IPS-18a (cell line): Measurements from ENCODE around the gene NARF.
"Not testable (repeated sequence)": the region's sequence is repeated elsewhere in the genome, so short reads cannot be mapped to it uniquely, and the experiment has no call there.

Source experiments
- H3K27ac ChIP-seq: one replicate; pipeline ENCODE4 v1.5.1; 2013; ENCODE audit warnings: low read length
- H3K27me3 ChIP-seq: one replicate; pipeline ENCODE4 v1.6.1; 2013; ENCODE audit warnings: mild to moderate bottlenecking, low read length; ENCODE audit not compliant: control insufficient read depth, insufficient read depth
- H3K36me3 ChIP-seq: one replicate; pipeline ENCODE4 v1.6.1; 2013; ENCODE audit warnings: low read depth, low read length; ENCODE audit not compliant: control insufficient read depth
- H3K4me1 ChIP-seq: one replicate; pipeline ENCODE4 v1.6.1; 2013; ENCODE audit warnings: low read depth, low read length; ENCODE audit not compliant: control insufficient read depth
- H3K4me3 ChIP-seq: one replicate; pipeline ENCODE4 v1.5.1; 2013; ENCODE audit warnings: low read length
- H3K9ac ChIP-seq: one replicate; pipeline ENCODE4 v1.6.1; 2013; ENCODE audit warnings: mild to moderate bottlenecking, low read length, moderate library complexity
- H3K9me3 ChIP-seq: one replicate; pipeline ENCODE4 v1.6.1; 2013; ENCODE audit warnings: low read depth, low read length; ENCODE audit not compliant: control insufficient read depth

The NARF gene

DNA sequence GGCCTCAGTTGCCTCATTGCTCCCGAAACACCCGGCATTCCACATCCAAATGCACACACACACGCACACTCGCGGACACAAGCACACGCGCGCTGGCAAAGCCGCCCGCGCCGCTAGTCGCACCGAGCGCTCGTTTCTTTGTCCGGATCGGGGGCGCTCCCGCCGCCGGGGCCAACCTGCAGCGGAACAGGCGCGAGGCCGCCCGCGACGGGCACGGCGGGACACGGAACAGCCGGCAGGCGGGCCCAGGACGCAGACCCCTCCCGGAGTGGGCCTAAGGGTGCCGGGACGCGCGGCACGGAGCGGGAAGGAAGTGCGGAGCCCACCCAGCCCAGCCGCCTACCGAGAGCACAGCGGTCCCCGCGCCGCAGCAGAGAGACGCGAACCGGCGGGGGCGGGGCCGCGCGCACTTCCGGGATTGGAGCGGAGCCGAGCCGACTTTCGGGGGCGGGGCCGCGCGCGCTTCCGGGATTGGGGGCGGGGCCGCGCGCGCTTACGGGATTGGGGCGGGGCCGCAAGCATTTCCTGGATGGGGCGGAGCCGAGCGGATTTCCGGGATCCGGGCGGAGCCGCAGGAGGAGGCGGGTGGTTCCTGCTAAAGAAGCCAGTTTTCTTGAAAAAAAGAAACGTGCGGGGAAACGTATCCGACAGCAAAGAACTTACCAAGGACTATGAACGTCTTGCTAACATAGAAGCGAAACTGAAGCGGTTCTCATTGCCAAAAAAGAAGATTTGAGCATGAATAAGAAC, 8.0 kb upstream of the NARF start, which contains the start of gene CYBC1:
TSS of gene CYBC1 (minus strand) at position 396 of the 750 bp plus-strand sequence. CDS start 1,498 bp downstream, outside the sequence.
- Histone ChIP-seq H3K27ac (no peak within 1 kb of the TSS), H3K9ac (peak within 1 kb of the TSS; percentile 73), H3K27me3 (no peaks in the 10 kb centered on the region), H3K4me1 (no peaks in the 10 kb centered on the region), H3K36me3 (peaks cover 3% of the 10 kb centered on the region), H3K4me3 (peak within 1 kb of the TSS; percentile 73), H3K9me3 (no peaks in the 10 kb centered on the region)

DNA sequence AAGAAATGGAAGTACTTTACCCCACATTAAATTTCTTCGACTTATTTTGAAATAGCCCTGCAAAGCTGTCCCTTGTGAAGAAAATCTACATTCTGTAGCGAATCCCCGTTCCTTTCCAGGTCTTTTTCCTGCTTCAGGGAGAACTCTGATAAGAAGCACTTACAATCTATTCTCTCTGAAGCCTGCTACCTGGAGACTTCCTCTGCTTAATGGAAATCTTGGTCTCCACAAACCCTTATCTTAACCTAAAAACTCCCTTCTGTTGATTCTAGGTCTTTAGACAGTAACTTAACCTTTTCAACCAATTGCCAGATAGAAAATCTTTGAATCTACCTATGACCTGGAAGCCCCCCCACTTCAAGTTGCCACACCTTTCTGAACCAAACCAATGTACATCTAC, 6.4 kb upstream of the NARF start:
- Histone ChIP-seq H3K4me3 (no peak overlapping the region), H3K27me3 (no peaks in the 10 kb centered on the region), H3K4me1 (no peaks in the 10 kb centered on the region), H3K27ac (no peak overlapping the region), H3K36me3 (no peaks in the 10 kb centered on the region), H3K9me3 (no peaks in the 10 kb centered on the region), H3K9ac (no peak overlapping the region)

DNA sequence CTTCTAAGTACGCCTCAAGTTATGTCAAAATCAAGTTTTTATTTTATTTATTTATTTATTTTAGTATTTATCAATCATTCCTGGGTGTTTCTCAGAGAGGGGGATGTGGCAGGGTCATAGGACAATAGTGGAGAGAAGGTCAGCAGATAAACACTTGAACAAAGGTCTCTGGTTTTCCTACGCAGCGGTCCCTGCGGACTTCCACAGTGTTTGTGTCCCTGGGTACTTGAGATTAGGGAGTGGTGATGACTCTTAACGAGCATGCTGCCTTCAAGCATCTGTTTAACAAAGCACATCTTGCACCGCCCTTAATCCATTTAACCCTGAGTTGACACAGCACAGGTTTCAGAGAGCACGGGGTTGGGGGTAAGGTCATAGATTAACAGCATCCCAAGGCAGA, 5.4 kb upstream of the NARF start:
- H3K4me3 ChIP-seq, H3K36me3 ChIP-seq, H3K9ac ChIP-seq, H3K27ac ChIP-seq, H3K9me3 ChIP-seq, H3K27me3 ChIP-seq, H3K4me1 ChIP-seq: not testable (repeated sequence)

DNA sequence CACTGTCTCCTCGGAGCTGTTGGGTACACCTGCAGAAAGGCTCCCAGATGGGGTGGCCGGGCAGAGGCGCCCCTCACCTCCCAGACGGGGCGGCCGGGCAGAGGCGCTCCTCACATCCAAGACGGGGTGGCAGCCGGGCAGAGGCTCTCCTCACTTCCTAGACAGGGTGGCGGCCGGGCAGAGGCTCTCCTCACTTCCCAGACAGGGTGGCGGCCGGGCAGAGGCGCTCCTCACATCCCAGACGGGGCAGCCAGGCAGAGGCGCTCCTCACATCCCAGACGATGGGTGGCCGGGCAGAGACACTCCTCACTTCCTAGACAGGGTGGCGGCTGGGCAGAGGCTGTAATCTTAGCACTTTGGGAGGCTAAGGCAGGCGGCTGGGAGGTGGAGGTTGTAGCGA, 4.8 kb upstream of the NARF start:
- not testable (repeated sequence) for H3K36me3 ChIP-seq, H3K4me1 ChIP-seq, H3K27ac ChIP-seq, H3K9ac ChIP-seq, H3K9me3 ChIP-seq, H3K27me3 ChIP-seq, H3K4me3 ChIP-seq

DNA sequence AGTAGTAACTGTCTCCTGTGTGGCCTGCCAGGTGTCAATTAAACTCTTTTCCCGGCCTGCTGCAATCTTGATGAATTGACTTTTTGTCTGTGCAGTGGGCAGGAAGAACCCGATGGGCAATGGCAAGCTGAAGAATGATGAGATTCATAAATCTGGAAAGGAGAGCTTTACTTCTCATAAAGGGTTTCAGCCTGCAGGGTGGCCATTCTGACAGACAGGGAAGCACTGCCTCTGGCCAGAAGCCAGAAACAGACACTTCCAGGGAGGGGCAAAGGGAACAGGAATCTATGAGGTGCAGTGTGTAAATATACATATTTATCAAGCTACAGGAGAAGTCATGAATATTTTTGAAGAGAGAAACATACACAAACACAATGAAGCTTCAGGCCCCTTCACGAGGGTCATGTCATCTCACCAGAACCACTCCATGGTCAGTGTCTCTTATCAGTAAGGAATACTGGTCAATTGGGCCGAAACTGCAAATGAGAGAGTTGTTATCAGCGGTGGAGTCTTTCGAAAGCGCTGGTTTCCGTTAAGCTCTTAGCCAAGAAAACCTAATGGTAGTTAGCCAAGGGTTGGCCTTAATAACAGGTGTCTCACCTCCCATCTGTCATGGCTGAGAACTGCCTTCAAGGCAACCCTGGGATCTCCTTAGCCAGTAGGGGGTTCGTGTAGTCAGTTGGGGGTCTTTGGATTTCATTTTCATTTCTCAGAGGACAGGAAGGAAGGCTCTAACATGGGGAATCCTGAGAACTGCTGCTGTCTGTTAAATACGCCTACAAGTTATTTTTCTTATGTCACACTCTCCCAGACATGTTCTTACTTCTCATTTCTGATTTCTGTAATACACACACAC, 1.2 kb upstream of the NARF start:
- Histone ChIP-seq H3K4me1 (no peaks in the 10 kb centered on the region), H3K9me3 (no peaks in the 10 kb centered on the region), H3K27ac (no peak overlapping the region), H3K4me3 (peak overlapping the region; percentile 83), H3K36me3 (peaks cover 12% of the 10 kb centered on the region), H3K27me3 (no peaks in the 10 kb centered on the region), H3K9ac (no peak overlapping the region)

DNA sequence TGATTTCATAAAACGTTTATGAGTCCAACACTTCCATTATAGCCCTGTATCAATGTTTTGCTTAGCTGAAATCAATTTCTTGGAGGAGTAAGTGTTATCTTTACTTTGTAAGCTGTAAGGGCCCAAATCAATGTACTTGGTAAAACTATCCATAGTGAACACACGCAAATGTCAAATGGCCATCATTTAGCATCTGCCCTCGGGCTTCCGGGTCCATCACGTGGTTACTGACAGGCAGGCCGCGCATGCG, 687 bp upstream of the NARF start:
- Histone ChIP-seq H3K9ac (peak overlapping the region; percentile 82), H3K4me3 (peak overlapping the region; percentile 83), H3K36me3 (peaks cover 17% of the 10 kb centered on the region), H3K9me3 (no peaks in the 10 kb centered on the region), H3K27me3 (no peaks in the 10 kb centered on the region), H3K4me1 (no peaks in the 10 kb centered on the region), H3K27ac (no peak overlapping the region)

DNA sequence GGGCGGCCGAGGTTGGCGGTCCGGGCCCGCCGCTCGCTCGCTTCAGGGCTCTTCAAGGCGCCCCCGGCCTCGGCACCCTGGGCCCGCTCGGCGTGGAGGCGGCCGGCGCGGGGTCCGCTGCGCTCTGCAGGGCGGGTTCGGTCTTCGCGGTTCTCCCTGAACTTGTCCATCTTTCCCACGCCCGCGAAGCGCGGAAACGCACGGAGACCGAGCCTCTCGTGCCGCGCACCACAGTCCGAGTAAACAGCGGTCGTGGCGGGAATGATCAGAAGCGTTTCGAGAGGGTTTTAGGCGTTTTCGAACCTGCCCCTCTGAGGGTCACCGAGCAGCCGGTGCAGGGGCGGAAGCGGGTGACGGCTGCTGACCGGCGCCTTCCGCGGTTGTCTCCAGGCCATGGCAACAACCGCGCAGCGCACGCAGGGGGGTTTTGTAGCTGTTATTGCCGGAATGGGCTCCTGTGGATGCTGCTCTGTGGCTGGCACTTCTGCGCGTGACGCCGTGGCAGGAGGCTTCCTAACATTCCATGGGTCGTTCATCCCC, 414 bp downstream of the NARF start:
- Histone ChIP-seq H3K36me3 (peaks cover 24% of the 10 kb centered on the region), H3K9ac (peak overlapping the region; percentile 67), H3K9me3 (no peaks in the 10 kb centered on the region), H3K4me3 (peak overlapping the region; percentile 83), H3K4me1 (no peaks in the 10 kb centered on the region), H3K27ac (no peak overlapping the region), H3K27me3 (no peaks in the 10 kb centered on the region)

DNA sequence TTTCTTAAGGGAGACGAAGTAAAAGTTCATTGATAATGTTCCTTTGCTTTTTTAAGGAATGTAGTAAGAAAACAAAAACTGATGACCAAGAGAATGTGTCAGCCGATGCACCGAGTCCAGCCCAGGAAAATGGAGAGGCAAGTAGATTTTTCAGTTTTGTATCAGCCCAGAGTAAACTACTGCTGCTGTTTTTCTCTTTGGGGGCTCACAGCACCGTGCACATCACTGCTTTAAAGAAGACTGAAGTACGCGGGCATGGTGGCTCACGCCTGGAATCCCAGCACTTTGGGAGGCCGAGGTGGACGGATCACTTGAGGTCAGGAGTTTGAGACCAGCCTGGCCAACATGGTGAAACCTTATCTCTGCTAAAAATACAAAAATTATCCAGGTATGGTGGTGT, 1.4 kb downstream of the NARF start:
- not testable (repeated sequence) for H3K9ac ChIP-seq, H3K4me3 ChIP-seq, H3K9me3 ChIP-seq, H3K4me1 ChIP-seq, H3K27me3 ChIP-seq, H3K27ac ChIP-seq
- peaks cover 34% of the 10 kb centered on the region for H3K36me3 ChIP-seq

DNA sequence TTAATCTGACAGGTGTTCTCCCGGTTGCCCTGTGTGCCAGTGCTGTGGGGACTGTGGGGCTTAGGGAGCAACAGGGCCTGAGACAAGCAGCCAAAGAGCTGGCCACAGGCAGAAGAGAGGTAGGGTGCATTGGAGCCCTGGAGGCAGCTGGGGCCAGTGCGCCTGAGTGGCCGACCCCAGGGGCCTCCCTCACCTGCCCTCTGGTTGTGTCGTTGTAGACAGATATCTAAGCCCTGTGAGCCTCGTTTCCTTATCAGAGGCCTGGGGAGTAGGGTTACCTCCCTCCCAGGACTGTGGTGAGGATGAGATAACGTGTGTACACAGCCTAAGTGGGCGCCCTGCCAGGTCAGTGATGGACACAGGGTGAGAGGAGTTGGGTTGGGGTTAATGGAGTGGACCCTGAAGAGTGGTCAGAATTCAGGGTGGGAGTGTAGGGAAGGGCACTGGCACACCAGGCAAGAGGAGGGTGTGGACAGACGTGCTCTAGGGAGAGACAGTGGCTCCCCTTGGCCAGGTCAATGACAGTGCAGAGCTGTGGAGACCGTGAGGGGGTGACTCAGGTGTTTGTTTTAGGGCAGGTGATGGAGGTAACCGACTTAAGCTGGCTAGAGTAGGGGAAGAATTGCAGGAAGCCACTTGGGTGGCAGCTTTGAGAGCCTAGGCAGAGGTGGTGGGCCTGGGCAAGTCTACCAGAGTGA, 3.4 kb downstream of the NARF start:
- Histone ChIP-seq H3K36me3 (peaks cover 48% of the 10 kb centered on the region), H3K27ac (no peak overlapping the region), H3K9ac (no peak overlapping the region), H3K4me3 (no peak overlapping the region), H3K4me1 (no peaks in the 10 kb centered on the region), H3K9me3 (no peaks in the 10 kb centered on the region), H3K27me3 (no peaks in the 10 kb centered on the region)

DNA sequence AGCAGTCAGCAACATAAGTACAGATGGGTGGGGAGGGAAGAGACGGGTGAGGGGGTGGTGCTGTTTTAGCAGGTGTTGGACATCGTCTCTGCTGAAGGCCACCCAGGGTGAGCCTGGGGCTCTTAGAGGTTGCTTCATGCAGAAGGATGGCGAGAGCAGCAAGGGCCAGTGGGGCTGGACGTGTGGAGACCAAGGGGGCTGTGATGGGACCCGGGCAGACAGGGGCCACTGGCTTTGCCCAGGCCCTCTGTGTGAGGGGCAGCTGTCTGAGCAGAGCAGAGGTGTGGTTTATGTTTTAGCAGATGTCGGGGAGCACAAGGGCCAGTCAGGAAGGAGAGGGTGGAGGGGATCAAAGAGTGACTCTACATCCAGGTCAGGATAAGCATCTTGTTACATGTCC, 4.8 kb downstream of the NARF start:
- H3K4me3 ChIP-seq: no peak overlapping the region
- no peaks in the 10 kb centered on the region for H3K9me3 ChIP-seq
- H3K4me1 ChIP-seq: no peaks in the 10 kb centered on the region
- peaks cover 51% of the 10 kb centered on the region for H3K36me3 ChIP-seq
- no peaks in the 10 kb centered on the region for H3K27me3 ChIP-seq
- H3K9ac ChIP-seq: no peak overlapping the region
- H3K27ac ChIP-seq: no peak overlapping the region

DNA sequence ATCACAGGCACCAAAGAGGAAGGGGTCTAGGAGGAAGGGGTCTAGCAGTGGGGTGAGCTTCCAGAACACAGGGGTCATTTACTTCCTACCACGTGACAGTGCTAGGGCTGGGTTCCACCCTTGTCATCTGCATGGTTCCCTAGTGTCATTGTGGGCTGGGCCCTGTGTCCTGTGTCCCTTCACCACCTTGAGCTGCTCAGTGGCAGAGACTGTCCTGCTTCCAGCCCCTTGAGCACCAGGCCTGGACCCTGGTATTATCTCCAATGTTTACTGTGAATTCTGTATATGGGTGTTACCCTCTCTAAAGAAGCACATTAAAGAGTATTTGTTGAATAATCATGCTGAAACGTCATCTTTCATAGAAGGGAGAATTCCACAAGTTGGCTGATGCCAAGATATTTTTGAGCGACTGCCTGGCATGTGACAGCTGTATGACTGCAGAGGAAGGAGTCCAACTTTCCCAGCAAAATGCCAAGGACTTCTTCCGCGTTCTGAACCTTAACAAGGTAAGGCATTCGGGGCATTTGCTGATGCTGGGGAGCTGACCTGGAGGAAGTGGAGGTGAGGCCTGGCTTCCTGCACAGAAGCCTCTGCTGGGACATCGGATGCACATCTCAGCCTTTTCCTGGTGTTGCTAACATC, 5.5 kb downstream of the NARF start:
- Histone ChIP-seq H3K9me3 (no peaks in the 10 kb centered on the region), H3K4me3 (no peak overlapping the region), H3K36me3 (peaks cover 57% of the 10 kb centered on the region), H3K9ac (no peak overlapping the region), H3K27ac (no peak overlapping the region), H3K27me3 (no peaks in the 10 kb centered on the region), H3K4me1 (no peaks in the 10 kb centered on the region)
